Skeletal muscle satellite cell (primary cell): ENCODE measurements around the gene F5.
"Not testable (repeated sequence)": the region's sequence is repeated elsewhere in the genome, so short reads cannot be mapped to it uniquely, and the experiment has no call there.

Source experiments
- H3K27me3 ChIP-seq: 2 replicates; pipeline ENCODE4 v1.7.0; 2013; ENCODE audit warnings: low read length; ENCODE audit not compliant: control insufficient read depth, insufficient read depth
- H3K36me3 ChIP-seq: 2 replicates; pipeline ENCODE4 v1.7.0; 2013; ENCODE audit warnings: mild to moderate bottlenecking, control low read depth, low read length; ENCODE audit not compliant: insufficient read depth
- H3K4me1 ChIP-seq: 2 replicates; pipeline ENCODE4 v1.7.0; 2013; ENCODE audit warnings: low read length; ENCODE audit not compliant: control insufficient read depth, insufficient read depth
- H3K4me2 ChIP-seq: 2 replicates; pipeline ENCODE4 v1.7.0; 2013; ENCODE audit warnings: mild to moderate bottlenecking, low read length
- H3K4me3 ChIP-seq: 2 replicates; pipeline ENCODE4 v1.7.0; 2013; ENCODE audit warnings: low read length
- H3K9ac ChIP-seq: 2 replicates; pipeline ENCODE4 v1.7.0; 2013; ENCODE audit warnings: mild to moderate bottlenecking, low read depth, low read length, moderate library complexity
- H3K9me3 ChIP-seq: replicated peaks from 2 replicates; pipeline ENCODE4 v1.7.0; 2013; ENCODE audit warnings: mild to moderate bottlenecking, control low read depth, low read length

F5 gene

GRCh38 chr1:169563650-169564049 is 22.6 kb downstream of the F5 start:
- H3K9me3 ChIP-seq = no peaks in the 10 kb centered on the region
- H3K27me3 ChIP-seq = peaks cover 4% of the 10 kb centered on the region
- no peaks in the 10 kb centered on the region for H3K36me3 ChIP-seq
- H3K4me2 ChIP-seq = no peak overlapping the region
- no peak overlapping the region for H3K4me3 ChIP-seq
- no peak overlapping the region for H3K9ac ChIP-seq
- H3K4me1 ChIP-seq = no peaks in the 10 kb centered on the region

GRCh38 chr1:169563019-169563615 is 23.2 kb downstream of the F5 start:
- Histone ChIP-seq H3K9ac (no peak overlapping the region), H3K27me3 (peaks cover 4% of the 10 kb centered on the region), H3K9me3 (no peaks in the 10 kb centered on the region), H3K36me3 (no peaks in the 10 kb centered on the region), H3K4me2 (no peak overlapping the region), H3K4me1 (no peaks in the 10 kb centered on the region), H3K4me3 (no peak overlapping the region)

DNA sequence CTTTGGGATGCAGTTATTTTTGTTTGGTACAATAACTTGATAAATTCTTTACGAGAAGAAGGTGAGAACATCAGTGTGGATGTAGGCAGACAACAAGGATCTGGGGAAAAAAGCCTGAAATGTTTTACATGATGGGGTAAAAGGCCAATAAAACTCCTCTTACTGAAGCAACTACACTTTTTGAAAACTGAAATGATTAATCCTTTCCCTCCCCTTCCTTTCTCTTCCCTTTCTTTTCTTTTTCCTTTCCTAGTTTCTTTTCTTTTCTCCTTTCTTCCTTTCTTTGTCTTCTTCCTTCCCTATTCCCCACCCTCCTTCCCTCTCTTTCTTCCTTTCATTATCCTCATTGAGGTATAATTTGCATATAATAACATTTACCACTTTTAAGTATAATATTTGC is 24.6 kb downstream of the F5 start:
- Histone ChIP-seq H3K27me3 (peaks cover 11% of the 10 kb centered on the region), H3K9me3 (no peaks in the 10 kb centered on the region), H3K4me2 (no peak overlapping the region), H3K9ac (no peak overlapping the region), H3K4me3 (no peak overlapping the region), H3K4me1 (no peaks in the 10 kb centered on the region), H3K36me3 (no peaks in the 10 kb centered on the region)

DNA sequence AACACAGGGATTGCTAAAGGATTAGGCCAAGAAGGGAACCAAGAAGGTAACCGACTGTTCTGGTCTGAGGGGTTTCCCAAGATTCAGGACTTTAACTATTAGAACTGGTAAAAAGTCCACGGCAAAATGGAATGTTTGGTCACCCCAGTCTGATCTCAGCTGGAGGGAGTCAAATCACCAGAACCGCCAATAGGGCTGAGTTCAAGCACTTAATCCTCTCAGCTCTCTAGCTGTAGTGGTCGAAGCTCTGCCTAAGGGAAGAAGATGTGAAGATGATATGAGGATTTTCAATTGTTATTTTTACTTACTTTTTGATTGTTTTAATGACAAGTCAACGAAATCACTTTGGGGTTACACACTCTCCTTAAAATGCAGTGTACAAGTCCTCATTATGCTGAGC is 29.1 kb downstream of the F5 start:
- H3K36me3 ChIP-seq = no peaks in the 10 kb centered on the region
- no peaks in the 10 kb centered on the region for H3K4me1 ChIP-seq
- H3K9ac ChIP-seq = no peak overlapping the region
- no peaks in the 10 kb centered on the region for H3K9me3 ChIP-seq
- peaks cover 15% of the 10 kb centered on the region for H3K27me3 ChIP-seq
- H3K4me3 ChIP-seq = no peak overlapping the region
- no peak overlapping the region for H3K4me2 ChIP-seq

GRCh38 chr1:169550294-169550693 is 36.0 kb downstream of the F5 start:
- H3K9ac ChIP-seq = no peak overlapping the region
- no peak overlapping the region for H3K4me3 ChIP-seq
- H3K4me1 ChIP-seq = no peaks in the 10 kb centered on the region
- H3K36me3 ChIP-seq = no peaks in the 10 kb centered on the region
- H3K4me2 ChIP-seq = no peak overlapping the region
- peaks cover 9% of the 10 kb centered on the region for H3K27me3 ChIP-seq
- no peaks in the 10 kb centered on the region for H3K9me3 ChIP-seq

DNA sequence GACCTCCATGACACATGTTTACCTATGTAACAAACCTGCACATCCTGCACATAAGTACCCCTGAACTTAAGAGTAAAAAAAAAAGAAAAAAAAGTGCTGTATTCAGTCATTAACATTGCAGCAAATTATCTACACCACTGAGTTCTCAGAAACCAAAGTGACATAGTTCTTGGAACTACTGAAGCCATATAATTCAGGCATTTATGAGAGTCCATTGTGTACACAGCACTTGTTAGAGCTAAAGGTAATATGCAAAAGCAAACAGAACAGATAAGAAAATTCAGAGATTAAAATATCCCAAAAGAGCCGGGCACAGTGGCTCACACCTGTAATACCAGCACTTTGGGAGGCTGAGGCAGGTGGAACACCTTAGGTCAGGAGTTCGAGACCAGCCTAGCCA is 38.0 kb downstream of the F5 start:
- Histone ChIP-seq H3K4me1 (no peaks in the 10 kb centered on the region), H3K4me3 (no peak overlapping the region), H3K9ac (no peak overlapping the region), H3K27me3 (peaks cover 9% of the 10 kb centered on the region), H3K36me3 (no peaks in the 10 kb centered on the region), H3K4me2 (no peak overlapping the region), H3K9me3 (no peaks in the 10 kb centered on the region)

DNA sequence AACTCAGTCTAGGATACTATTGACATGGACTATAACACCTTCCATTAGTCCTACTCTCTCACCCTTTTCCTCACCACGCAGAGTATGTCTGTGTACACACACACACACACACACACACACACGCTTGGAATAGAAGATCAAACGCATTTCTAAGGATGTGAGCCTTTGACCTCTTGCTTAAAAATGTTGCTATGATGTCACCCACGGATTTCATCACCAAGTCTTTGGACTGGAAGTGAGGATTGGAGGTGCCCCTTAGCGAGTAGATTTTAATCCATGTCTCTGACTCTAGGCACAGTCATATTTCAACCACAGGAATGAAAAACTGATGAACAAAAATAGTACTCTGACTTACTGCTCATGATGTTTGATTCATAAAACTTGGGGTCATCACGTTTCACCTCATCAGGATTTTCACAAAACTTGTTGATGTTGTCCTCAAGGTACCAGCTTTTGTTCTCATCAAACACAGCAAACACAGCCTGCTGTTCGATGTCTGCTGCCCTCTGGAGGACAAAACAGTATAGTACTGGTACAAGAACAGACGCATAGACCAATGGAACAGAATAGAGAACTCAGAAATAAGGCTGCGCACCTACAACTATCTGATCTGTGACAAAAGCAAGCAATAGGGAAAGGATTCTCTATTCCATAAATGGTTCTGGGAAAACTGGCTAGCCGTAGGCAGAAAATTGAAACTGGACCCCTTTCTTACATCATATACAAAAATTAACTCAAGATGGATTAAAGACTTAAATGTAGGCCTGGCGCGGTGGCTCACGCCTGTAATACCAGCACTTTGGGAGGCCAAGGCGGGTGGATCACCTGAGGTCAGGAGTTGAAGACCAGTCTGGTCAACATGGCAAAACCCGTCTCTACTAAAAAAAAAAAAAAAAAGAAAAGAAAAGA is 39.9 kb downstream of the F5 start:
- H3K36me3 ChIP-seq = no peaks in the 10 kb centered on the region
- H3K9ac ChIP-seq = no peak overlapping the region

GRCh38 chr1:169545472-169545871 is 40.8 kb downstream of the F5 start:
- no peaks in the 10 kb centered on the region for H3K36me3 ChIP-seq
- no peak overlapping the region for H3K4me3 ChIP-seq
- no peaks in the 10 kb centered on the region for H3K4me1 ChIP-seq

More for the DNA sequence above, 39.9 kb downstream of the F5 start:
- Histone ChIP-seq H3K4me2 (no peak overlapping the region), H3K9me3 (no peaks in the 10 kb centered on the region), H3K4me3 (no peak overlapping the region), H3K4me1 (no peaks in the 10 kb centered on the region), H3K27me3 (peaks cover 5% of the 10 kb centered on the region)

DNA sequence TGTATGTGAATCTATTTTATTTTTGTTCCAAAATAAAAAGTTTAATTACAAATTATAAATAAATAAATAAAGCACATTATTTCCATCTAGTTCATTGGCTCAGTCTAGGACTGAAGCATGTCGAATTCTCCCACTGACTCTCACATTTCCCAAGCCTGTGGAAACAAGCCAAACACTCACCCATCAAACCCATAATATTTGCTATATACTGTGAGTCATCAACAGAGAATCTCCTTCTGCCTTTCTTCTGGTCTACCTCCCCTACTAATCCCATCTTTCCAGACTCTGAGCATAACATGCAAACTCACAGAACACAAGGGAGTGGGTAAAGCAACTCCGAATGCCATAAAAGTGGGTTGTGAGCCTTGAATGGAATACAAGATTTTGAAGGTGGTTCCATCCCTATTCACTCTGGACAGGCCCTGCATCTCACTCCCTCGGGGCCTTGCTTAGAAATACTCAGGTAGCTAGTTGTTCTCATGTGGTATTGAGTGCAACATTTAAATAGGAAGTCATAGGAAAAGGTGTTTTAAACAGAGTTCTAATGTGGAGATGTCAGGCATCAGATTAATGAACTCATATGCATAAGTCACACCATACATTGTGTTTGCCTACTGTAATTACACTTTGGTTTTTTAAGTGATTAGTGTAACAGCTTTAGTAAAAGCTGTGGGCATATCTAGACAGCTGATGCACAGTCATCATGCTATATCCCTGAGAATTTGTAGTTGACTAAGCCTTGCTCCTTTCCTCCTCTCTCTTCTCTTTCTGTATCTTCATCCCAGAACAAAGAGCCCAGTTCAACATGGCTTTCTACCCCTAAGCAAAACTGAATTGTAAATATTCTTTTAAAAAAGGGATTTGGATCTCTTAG is 47.0 kb downstream of the F5 start:
- Histone ChIP-seq H3K9ac (no peak overlapping the region), H3K27me3 (no peaks in the 10 kb centered on the region), H3K4me3 (no peak overlapping the region), H3K4me1 (peaks cover 8% of the 10 kb centered on the region), H3K36me3 (no peaks in the 10 kb centered on the region), H3K9me3 (no peaks in the 10 kb centered on the region), H3K4me2 (no peak overlapping the region)

More at GRCh38 chr1:169545472-169545871, 40.8 kb downstream of the F5 start:
- Histone ChIP-seq H3K4me2 (no peak overlapping the region), H3K9me3 (no peaks in the 10 kb centered on the region), H3K9ac (no peak overlapping the region), H3K27me3 (peaks cover 4% of the 10 kb centered on the region)

DNA sequence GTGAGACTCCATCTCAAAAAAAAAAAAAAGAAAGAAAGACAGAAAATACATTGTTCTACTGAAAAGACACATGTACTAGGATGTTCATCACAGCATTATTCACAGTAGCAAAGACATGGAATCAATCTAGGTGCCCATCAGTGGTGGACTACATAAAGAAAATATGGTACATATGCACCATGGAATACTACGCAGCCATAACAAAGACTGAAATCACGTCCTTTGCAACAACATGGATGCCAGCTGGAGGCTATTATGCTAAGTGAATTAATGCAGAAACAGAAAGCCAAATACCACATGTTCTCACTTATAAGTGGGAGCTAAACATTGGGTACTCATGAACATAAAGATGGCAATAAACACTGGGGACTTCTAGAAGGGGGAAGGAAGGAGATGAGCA is 51.6 kb downstream of the F5 start:
- no peaks in the 10 kb centered on the region for H3K9me3 ChIP-seq
- no peaks in the 10 kb centered on the region for H3K36me3 ChIP-seq
- no peaks in the 10 kb centered on the region for H3K27me3 ChIP-seq
- peaks cover 8% of the 10 kb centered on the region for H3K4me1 ChIP-seq
- H3K9ac ChIP-seq = no peak overlapping the region
- H3K4me2 ChIP-seq = no peak overlapping the region
- H3K4me3 ChIP-seq = no peak overlapping the region

GRCh38 chr1:169533528-169534190 is 52.6 kb downstream of the F5 start:
- H3K36me3 ChIP-seq = not testable (repeated sequence)

More at GRCh38 chr1:169533528-169534190, 52.6 kb downstream of the F5 start:
- not testable (repeated sequence) for H3K9ac ChIP-seq, H3K4me2 ChIP-seq, H3K9me3 ChIP-seq, H3K4me3 ChIP-seq, H3K4me1 ChIP-seq, H3K27me3 ChIP-seq
